ENCODE results near the gene NAALADL2. TPM values are rescaled to one million over a fixed set of nuclear protein-coding genes. Genes with fewer than 3 reads are reported as not detected.

The NAALADL2 gene
- polyA plus RNA-seq, 1 donor from 2014 or later = 1.6 TPM

DNA sequence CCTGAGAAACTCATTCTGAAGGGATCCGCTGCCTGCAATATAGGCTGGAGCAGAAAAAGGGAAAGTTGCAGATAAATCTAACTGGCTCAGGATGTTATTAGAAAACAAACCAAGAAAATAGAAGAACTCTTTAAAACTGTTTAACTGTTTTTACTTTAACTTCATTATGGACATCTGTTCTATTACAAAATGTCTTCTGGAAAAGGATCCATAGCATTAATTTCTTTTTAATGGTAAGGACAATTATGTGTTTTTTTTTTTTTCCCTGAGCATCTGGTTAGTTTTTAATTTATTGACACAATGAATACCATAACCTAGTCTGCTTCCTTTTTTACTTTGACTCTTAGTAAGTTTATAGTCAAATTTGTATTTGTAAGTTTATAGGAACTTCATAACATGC lies 239.5 kb downstream of the NAALADL2 start:
- Histone ChIP-seq H3K36me3 (ENCODE audit: insufficient read depth, low read length) (no peaks in the 10 kb centered on the region), H3K4me2 (ENCODE audit: low read length) (no peak overlapping the region), H3K27ac (ENCODE audit: low read length) (no peak overlapping the region), H3K79me2 (replicated peaks; ENCODE audit: insufficient read depth, low read length) (no peaks in the 10 kb centered on the region), H3K9me2 (ENCODE audit: insufficient read depth, low read length) (no peaks in the 10 kb centered on the region), H3K9ac (ENCODE audit: low read length) (no peak overlapping the region), H4K20me1 (ENCODE audit: insufficient read depth) (no peaks in the 10 kb centered on the region), H3F3A (ENCODE audit: insufficient read depth, low read length, poor library complexity, severe bottlenecking) (peaks cover 3% of the 10 kb centered on the region), H2AFZ (ENCODE audit: low read depth, low read length) (no peak overlapping the region), H3K4me3 (ENCODE audit: low read length) (no peak overlapping the region), H3K9me3 (ENCODE audit: low read length) (no peaks in the 10 kb centered on the region), H3K27me3 (ENCODE audit: insufficient read depth, low read depth, low read length) (no peaks in the 10 kb centered on the region)
- TF ChIP-seq, protein P1, sequence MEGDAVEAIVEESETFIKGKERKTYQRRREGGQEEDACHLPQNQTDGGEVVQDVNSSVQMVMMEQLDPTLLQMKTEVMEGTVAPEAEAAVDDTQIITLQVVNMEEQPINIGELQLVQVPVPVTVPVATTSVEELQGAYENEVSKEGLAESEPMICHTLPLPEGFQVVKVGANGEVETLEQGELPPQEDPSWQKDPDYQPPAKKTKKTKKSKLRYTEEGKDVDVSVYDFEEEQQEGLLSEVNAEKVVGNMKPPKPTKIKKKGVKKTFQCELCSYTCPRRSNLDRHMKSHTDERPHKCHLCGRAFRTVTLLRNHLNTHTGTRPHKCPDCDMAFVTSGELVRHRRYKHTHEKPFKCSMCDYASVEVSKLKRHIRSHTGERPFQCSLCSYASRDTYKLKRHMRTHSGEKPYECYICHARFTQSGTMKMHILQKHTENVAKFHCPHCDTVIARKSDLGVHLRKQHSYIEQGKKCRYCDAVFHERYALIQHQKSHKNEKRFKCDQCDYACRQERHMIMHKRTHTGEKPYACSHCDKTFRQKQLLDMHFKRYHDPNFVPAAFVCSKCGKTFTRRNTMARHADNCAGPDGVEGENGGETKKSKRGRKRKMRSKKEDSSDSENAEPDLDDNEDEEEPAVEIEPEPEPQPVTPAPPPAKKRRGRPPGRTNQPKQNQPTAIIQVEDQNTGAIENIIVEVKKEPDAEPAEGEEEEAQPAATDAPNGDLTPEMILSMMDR (IDR thresholded peaks at IDR 0.05; ENCODE audit: poor library complexity, severe bottlenecking) = no peak
- TF ChIP-seq EP300 (conservative IDR thresholded peaks at IDR 0.05; ENCODE audit: poor library complexity, severe bottlenecking) = no peak
- no peak for TF ChIP-seq EZH2 (IDR thresholded peaks at IDR 0.05; ENCODE audit: borderline replicate concordance, insufficient read depth, low read length, poor library complexity, severe bottlenecking)
- TF ChIP-seq, protein P2, sequence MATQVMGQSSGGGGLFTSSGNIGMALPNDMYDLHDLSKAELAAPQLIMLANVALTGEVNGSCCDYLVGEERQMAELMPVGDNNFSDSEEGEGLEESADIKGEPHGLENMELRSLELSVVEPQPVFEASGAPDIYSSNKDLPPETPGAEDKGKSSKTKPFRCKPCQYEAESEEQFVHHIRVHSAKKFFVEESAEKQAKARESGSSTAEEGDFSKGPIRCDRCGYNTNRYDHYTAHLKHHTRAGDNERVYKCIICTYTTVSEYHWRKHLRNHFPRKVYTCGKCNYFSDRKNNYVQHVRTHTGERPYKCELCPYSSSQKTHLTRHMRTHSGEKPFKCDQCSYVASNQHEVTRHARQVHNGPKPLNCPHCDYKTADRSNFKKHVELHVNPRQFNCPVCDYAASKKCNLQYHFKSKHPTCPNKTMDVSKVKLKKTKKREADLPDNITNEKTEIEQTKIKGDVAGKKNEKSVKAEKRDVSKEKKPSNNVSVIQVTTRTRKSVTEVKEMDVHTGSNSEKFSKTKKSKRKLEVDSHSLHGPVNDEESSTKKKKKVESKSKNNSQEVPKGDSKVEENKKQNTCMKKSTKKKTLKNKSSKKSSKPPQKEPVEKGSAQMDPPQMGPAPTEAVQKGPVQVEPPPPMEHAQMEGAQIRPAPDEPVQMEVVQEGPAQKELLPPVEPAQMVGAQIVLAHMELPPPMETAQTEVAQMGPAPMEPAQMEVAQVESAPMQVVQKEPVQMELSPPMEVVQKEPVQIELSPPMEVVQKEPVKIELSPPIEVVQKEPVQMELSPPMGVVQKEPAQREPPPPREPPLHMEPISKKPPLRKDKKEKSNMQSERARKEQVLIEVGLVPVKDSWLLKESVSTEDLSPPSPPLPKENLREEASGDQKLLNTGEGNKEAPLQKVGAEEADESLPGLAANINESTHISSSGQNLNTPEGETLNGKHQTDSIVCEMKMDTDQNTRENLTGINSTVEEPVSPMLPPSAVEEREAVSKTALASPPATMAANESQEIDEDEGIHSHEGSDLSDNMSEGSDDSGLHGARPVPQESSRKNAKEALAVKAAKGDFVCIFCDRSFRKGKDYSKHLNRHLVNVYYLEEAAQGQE (IDR thresholded peaks at IDR 0.05; ENCODE audit: borderline replicate concordance) = no peak
- TF ChIP-seq RAD21 (conservative IDR thresholded peaks at IDR 0.05) = no peak
- TF ChIP-seq TAF1 (IDR thresholded peaks at IDR 0.05; ENCODE audit: low read depth) = no peak
- no peak for TF ChIP-seq SMC3 (conservative IDR thresholded peaks at IDR 0.05; ENCODE audit: poor library complexity)
- no peak for TF ChIP-seq POLR2AphosphoS5 (IDR thresholded peaks at IDR 0.05)
- no peak for TF ChIP-seq MXI1 (conservative IDR thresholded peaks at IDR 0.05; ENCODE audit: poor library complexity, severe bottlenecking)

DNA sequence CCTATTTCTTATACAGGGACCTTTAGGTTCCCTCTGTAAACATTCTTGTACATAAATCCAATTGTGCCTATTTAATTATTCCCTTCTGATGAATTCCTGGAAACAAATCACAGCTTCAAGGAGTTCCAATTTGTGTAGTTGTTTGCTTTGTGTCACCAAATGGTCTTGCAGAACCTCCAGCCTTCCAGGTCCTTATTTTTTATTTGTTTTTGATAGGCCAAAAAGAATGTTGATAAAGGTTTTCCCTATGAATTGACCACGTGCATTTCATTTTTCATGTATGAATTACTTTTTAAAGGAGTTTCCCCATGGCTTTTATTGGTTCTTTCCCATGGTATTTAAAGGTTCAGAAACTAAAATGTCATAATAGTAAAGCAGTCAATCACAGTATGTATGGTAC lies 243.0 kb downstream of the NAALADL2 start:
- Histone ChIP-seq H2AFZ (ENCODE audit: low read depth, low read length) (no peak overlapping the region), H3K9ac (ENCODE audit: low read length) (no peak overlapping the region), H3K4me3 (ENCODE audit: low read length) (no peak overlapping the region), H3K27me3 (ENCODE audit: insufficient read depth, low read depth, low read length) (no peaks in the 10 kb centered on the region), H3K4me2 (ENCODE audit: low read length) (no peak overlapping the region), H3K36me3 (ENCODE audit: insufficient read depth, low read length) (no peaks in the 10 kb centered on the region), H3K27ac (ENCODE audit: low read length) (no peak overlapping the region), H3F3A (ENCODE audit: insufficient read depth, low read length, poor library complexity, severe bottlenecking) (no peaks in the 10 kb centered on the region), H4K20me1 (ENCODE audit: insufficient read depth) (no peaks in the 10 kb centered on the region), H3K9me3 (ENCODE audit: low read length) (no peaks in the 10 kb centered on the region), H3K9me2 (ENCODE audit: insufficient read depth, low read length) (no peaks in the 10 kb centered on the region), H3K79me2 (replicated peaks; ENCODE audit: insufficient read depth, low read length) (no peaks in the 10 kb centered on the region)
- TF ChIP-seq EZH2 (IDR thresholded peaks at IDR 0.05; ENCODE audit: borderline replicate concordance, insufficient read depth, low read length, poor library complexity, severe bottlenecking) = no peak
- TF ChIP-seq, protein P2 (IDR thresholded peaks at IDR 0.05; ENCODE audit: borderline replicate concordance) = no peak
- TF ChIP-seq RAD21 (conservative IDR thresholded peaks at IDR 0.05) = no peak
- no peak for TF ChIP-seq MXI1 (conservative IDR thresholded peaks at IDR 0.05; ENCODE audit: poor library complexity, severe bottlenecking)
- TF ChIP-seq EP300 (conservative IDR thresholded peaks at IDR 0.05; ENCODE audit: poor library complexity, severe bottlenecking) = no peak
- no peak for TF ChIP-seq SMC3 (conservative IDR thresholded peaks at IDR 0.05; ENCODE audit: poor library complexity)
- no peak for TF ChIP-seq POLR2AphosphoS5 (IDR thresholded peaks at IDR 0.05)
- TF ChIP-seq, protein P1 (IDR thresholded peaks at IDR 0.05; ENCODE audit: poor library complexity, severe bottlenecking) = no peak
- no peak for TF ChIP-seq TAF1 (IDR thresholded peaks at IDR 0.05; ENCODE audit: low read depth)
